ENCODE results near the gene KCNA3. TPM values are rescaled to one million over a fixed set of nuclear protein-coding genes. Genes with fewer than 3 reads are reported as not detected.

The KCNA3 gene
- total and polyA plus RNA-seq, 9 donors = 0.21 to 2.1 (median 1.1) TPM

DNA sequence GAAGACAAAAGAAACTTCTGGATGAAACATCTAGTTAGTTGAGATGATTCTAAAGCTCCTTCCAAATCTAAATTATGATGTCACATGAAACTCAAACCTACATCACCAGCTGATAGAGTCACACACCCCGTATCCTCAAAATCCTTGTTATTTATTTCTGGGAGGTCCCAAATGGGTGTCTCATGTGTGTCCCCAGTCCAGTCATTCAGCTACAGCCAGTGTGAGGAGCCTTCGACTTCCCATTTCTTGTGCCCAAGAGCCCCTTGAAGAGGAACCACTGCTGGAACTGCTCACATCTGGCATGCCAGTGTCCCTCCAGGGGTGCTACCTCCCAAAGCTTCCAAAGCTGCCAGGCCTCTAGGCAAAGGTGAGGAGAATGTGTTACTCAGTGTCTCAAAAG, 32.5 kb upstream of the KCNA3 start:
- DNase-seq = no peak
- H3K4me3 ChIP-seq = no peak overlapping the region
- no peak overlapping the region for H3K27ac ChIP-seq
- H3K4me1 ChIP-seq (ENCODE audit: insufficient read depth) = no peaks in the 10 kb centered on the region
- WGBS, 3 donors = 80 to 88% (median 85%) methylated on average over 2 of the region's 2 CpGs
- intact Hi-C loops (cut with DNase I) = no loop called here
- no peaks in the 10 kb centered on the region for H3K9me3 ChIP-seq
- H3K36me3 ChIP-seq = no peaks in the 10 kb centered on the region
- no peak for TF ChIP-seq EP300 (IDR thresholded peaks at IDR 0.05)
- no peak for TF ChIP-seq POLR2A (IDR thresholded peaks at IDR 0.05)
- TF ChIP-seq, protein P1, sequence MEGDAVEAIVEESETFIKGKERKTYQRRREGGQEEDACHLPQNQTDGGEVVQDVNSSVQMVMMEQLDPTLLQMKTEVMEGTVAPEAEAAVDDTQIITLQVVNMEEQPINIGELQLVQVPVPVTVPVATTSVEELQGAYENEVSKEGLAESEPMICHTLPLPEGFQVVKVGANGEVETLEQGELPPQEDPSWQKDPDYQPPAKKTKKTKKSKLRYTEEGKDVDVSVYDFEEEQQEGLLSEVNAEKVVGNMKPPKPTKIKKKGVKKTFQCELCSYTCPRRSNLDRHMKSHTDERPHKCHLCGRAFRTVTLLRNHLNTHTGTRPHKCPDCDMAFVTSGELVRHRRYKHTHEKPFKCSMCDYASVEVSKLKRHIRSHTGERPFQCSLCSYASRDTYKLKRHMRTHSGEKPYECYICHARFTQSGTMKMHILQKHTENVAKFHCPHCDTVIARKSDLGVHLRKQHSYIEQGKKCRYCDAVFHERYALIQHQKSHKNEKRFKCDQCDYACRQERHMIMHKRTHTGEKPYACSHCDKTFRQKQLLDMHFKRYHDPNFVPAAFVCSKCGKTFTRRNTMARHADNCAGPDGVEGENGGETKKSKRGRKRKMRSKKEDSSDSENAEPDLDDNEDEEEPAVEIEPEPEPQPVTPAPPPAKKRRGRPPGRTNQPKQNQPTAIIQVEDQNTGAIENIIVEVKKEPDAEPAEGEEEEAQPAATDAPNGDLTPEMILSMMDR (IDR thresholded peaks at IDR 0.05) = no peak
- H3K27me3 ChIP-seq = no peaks in the 10 kb centered on the region

DNA sequence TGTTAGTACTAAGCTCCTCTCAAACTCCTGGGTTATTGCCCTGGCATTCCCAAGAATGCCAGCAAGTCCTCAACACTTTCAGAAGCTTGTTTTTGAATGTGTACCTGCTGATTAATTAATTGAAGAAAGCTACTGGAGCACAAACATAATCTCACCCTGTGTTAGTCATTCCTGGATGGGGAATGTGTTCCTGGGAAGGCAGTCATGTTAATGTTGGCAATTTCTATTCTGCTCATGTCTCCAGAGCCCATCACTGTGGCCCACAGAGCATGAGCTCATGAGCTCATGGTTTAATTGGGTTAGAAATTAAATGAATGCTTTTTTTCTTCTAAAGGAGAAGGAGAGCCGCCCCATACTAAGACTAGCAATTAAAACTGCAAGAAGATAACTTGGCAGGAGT, 31.9 kb upstream of the KCNA3 start:
- WGBS, 3 donors = 62 to 72% (median 72%) methylated on average over 1 of the region's 1 CpG
- H3K4me3 ChIP-seq = no peak overlapping the region

DNA sequence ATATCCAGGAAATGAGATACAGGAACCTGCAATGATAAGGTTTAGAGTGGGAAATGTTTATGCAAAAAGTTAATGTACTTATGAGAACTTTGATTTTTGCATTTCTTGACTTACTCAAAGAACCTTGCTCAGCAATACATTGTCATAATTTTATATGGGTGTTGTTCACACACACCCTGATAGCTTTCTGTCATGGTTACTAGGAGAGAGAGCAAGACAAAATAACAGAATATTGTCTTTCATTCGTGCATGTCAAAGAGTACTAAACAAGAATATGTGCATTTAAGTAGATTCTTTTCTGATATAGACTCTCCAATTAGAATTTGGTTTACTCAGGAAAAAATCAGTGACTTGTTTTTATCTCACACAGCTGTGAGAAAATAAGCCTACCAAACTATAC, 27.5 kb upstream of the KCNA3 start:
- no peaks in the 10 kb centered on the region for H3K36me3 ChIP-seq
- no peaks in the 10 kb centered on the region for H3K9me3 ChIP-seq
- 50 to 63% (median 52%) methylated on average over 1 of the region's 1 CpG for WGBS, 3 donors
- H3K27me3 ChIP-seq = no peaks in the 10 kb centered on the region
- intact Hi-C loops (cut with DNase I) = no loop called here
- H3K4me3 ChIP-seq = no peak overlapping the region
- no peak overlapping the region for H3K27ac ChIP-seq
- H3K4me1 ChIP-seq (ENCODE audit: insufficient read depth) = no peaks in the 10 kb centered on the region
- no peak for DNase-seq
- TF ChIP-seq POLR2A (IDR thresholded peaks at IDR 0.05) (no peak), EP300 (IDR thresholded peaks at IDR 0.05) (no peak)
- TF ChIP-seq, protein P1 (IDR thresholded peaks at IDR 0.05) = no peak

More for the DNA sequence above, 31.9 kb upstream of the KCNA3 start:
- Histone ChIP-seq H3K36me3 (no peaks in the 10 kb centered on the region), H3K4me1 (ENCODE audit: insufficient read depth) (no peaks in the 10 kb centered on the region), H3K27me3 (no peaks in the 10 kb centered on the region), H3K27ac (no peak overlapping the region), H3K9me3 (no peaks in the 10 kb centered on the region)
- intact Hi-C loops (cut with DNase I) = no loop called here
- no peak for DNase-seq
- TF ChIP-seq EP300 (IDR thresholded peaks at IDR 0.05) (no peak), POLR2A (IDR thresholded peaks at IDR 0.05) (no peak)
- TF ChIP-seq, protein P1 (IDR thresholded peaks at IDR 0.05) = no peak

DNA sequence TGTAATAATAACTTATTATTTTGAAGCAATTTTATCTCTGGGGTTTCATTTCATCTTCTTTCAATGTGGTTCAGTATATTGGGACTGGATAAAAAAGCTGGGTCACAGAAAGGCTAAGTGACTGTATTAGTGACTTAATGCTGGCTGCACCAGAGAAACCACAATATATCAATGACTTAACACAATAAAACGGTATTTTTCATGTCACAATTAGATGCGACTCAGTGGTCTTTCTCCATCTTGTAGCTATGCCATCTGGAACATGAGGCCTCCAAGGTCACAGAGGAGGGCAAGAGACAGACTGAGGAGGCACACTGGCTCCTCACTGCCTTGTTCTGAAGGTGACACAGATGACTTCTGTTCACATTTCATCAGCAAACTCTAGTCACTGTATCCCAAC, 26.0 kb upstream of the KCNA3 start:
- intact Hi-C loops (cut with DNase I) = no loop called here
- WGBS, 3 donors = 78 to 91% (median 79%) methylated on average over 2 of the region's 2 CpGs

More for the DNA sequence above, 26.0 kb upstream of the KCNA3 start:
- Histone ChIP-seq H3K4me1 (ENCODE audit: insufficient read depth) (no peaks in the 10 kb centered on the region), H3K27ac (no peak overlapping the region), H3K4me3 (no peak overlapping the region), H3K36me3 (no peaks in the 10 kb centered on the region), H3K27me3 (no peaks in the 10 kb centered on the region), H3K9me3 (no peaks in the 10 kb centered on the region)
- TF ChIP-seq POLR2A (IDR thresholded peaks at IDR 0.05) = no peak
- TF ChIP-seq, protein P1 (IDR thresholded peaks at IDR 0.05) = no peak
- DNase-seq = no peak
